H1 (cell line): ENCODE measurements around the gene CSF3R. TPM values are rescaled to one million over a fixed set of nuclear protein-coding genes. Genes with fewer than 3 reads are reported as not detected.
A peak's percentile ranks its signal among the peaks of the same experiment; 100 is the strongest.

Experiments
- CTCF ChIA-PET: fragments of 300-600 bp; sonication (Branson Sonifier 250); formaldehyde crosslinking; loops from one replicate; lab custom pipeline; 2021; ENCODE audit not compliant: partially characterized antibody; lab: Charles Lee
- POLR2A ChIA-PET: fragments of 300-600 bp; sonication (Branson Sonifier 250); formaldehyde crosslinking; loops from one replicate; lab custom pipeline; 2021; ENCODE audit warnings: inconsistent platforms; ENCODE audit not compliant: partially characterized antibody; lab: Charles Lee
- DNase-seq, 2 experiments: peaks; one replicate each; pipeline versions ENCODE4 v3.0.0 to v3.0.0-alpha.2; 2010 to 2022; ENCODE audit warnings: low spot score in 2 of 2, low read depth in 1 of 2, mixed read lengths in 1 of 2
- FAIRE-seq: peaks from 2 replicates; lab custom pipeline; 2011; peaks lifted over from hg19 to GRCh38; lab: Jason Lieb, UNC
- H2AFZ ChIP-seq: 2 replicates; pipeline ENCODE4 v1.8.1; 2012; ENCODE audit warnings: low read length, inconsistent platforms
- H2AK5ac ChIP-seq: 2 replicates; pipeline ENCODE4 v1.6.1; 2013; ENCODE audit warnings: low read depth, low read length
- H2BK120ac ChIP-seq: replicated peaks from 2 replicates; pipeline ENCODE3; 2013; ENCODE audit warnings: low read depth, low read length, inconsistent platforms
- H2BK12ac ChIP-seq: 2 replicates; pipeline ENCODE4 v1.6.1; 2013; ENCODE audit warnings: low read depth, low read length
- H2BK15ac ChIP-seq: 2 replicates; pipeline ENCODE4 v1.6.1; 2013; ENCODE audit warnings: low read length
- H2BK20ac ChIP-seq: 2 replicates; pipeline ENCODE4 v1.6.1; 2013; ENCODE audit warnings: low read length
- H2BK5ac ChIP-seq: 2 replicates; pipeline ENCODE4 v1.6.1; 2013; ENCODE audit warnings: low read depth, low read length
- H3K14ac ChIP-seq: 2 replicates; pipeline ENCODE4 v1.6.1; 2013; ENCODE audit warnings: inconsistent platforms; ENCODE audit not compliant: insufficient read length
- H3K18ac ChIP-seq: 2 replicates; pipeline ENCODE4 v1.6.1; 2013; ENCODE audit warnings: low read length; ENCODE audit errors: extremely low read depth
- H3K23ac ChIP-seq: 2 replicates; pipeline ENCODE4 v1.6.1; 2013; ENCODE audit warnings: inconsistent platforms; ENCODE audit not compliant: insufficient read length
- H3K23me2 ChIP-seq: 2 replicates; pipeline ENCODE4 v1.6.1; 2013; ENCODE audit warnings: low read depth, low read length
- H3K27ac ChIP-seq: 2 replicates; pipeline ENCODE4 v1.6.1; 2011; ENCODE audit warnings: low read depth, low read length, inconsistent platforms
- H3K27me3 ChIP-seq, 4 experiments: replicated peaks in 1 of 4; 1 replicate in 1 of 4; 2 replicates in 3 of 4; pipeline versions ENCODE4 v1.6.1 to v1.8.1; 2011 to 2013; ENCODE audit warnings: low read length in 3 of 4, mild to moderate bottlenecking in 3 of 4, inconsistent platforms in 2 of 4, mixed read lengths in 2 of 4, moderate library complexity in 1 of 4; ENCODE audit not compliant: control insufficient read depth in 3 of 4, insufficient read depth in 3 of 4; ENCODE audit errors: extremely low read depth in 1 of 4
- H3K36me3 ChIP-seq, 4 experiments: 2 replicates each; pipeline versions ENCODE4 v1.6.1 to v1.8.1; 2011 to 2013; ENCODE audit warnings: mild to moderate bottlenecking in 4 of 4, low read length in 3 of 4, moderate library complexity in 2 of 4, control low read depth in 1 of 4, inconsistent platforms in 1 of 4; ENCODE audit not compliant: insufficient read depth in 4 of 4, control insufficient read depth in 2 of 4
- H3K4ac ChIP-seq: replicated peaks from 2 replicates; pipeline ENCODE3; 2013; ENCODE audit warnings: low read length, low read depth, mixed read lengths, inconsistent platforms; ENCODE audit not compliant: insufficient read length
- H3K4me1 ChIP-seq, 4 experiments: replicated peaks in 1 of 4; 1 replicate in 1 of 4; 2 replicates in 3 of 4; pipeline versions ENCODE4 v1.6.1 to v1.8.1; 2011 to 2013; ENCODE audit warnings: low read length in 3 of 4, inconsistent platforms in 2 of 4, mixed read lengths in 1 of 4; ENCODE audit not compliant: insufficient read depth in 4 of 4, control insufficient read depth in 3 of 4
- H3K4me2 ChIP-seq, 2 experiments: 2 replicates each; pipeline versions ENCODE4 v1.6.1 to v1.8.1; 2011 to 2013; ENCODE audit warnings: low read depth in 2 of 2, low read length in 2 of 2, control low read depth in 1 of 2, inconsistent platforms in 1 of 2, mild to moderate bottlenecking in 1 of 2; ENCODE audit not compliant: insufficient read depth in 1 of 2
- H3K4me3 ChIP-seq, 4 experiments: fragments of 200-600, 300-600 bp in 1 of 4; sonication (generic), shearing (Covaris generic), sonication (Bioruptor Twin) in 1 of 4; 2 replicates each; pipeline versions ENCODE4 v1.5.1 to v1.8.1; 2011 to 2016; ENCODE audit warnings: low read length in 4 of 4, low read depth in 3 of 4, control low read depth in 2 of 4, inconsistent platforms in 2 of 4, mild to moderate bottlenecking in 2 of 4, mixed read lengths in 1 of 4, moderate library complexity in 1 of 4; ENCODE audit not compliant: insufficient read depth in 2 of 4; ENCODE audit errors: extremely low read depth in 1 of 4
- H3K56ac ChIP-seq: replicated peaks from 2 replicates; pipeline ENCODE3; 2013; ENCODE audit warnings: low read depth, mild to moderate bottlenecking, mixed read lengths, low read length, inconsistent platforms; ENCODE audit not compliant: insufficient read length
- H3K79me1 ChIP-seq: 2 replicates; pipeline ENCODE4 v1.6.1; 2013; ENCODE audit warnings: low read depth, low read length, control low read depth
- H3K79me2 ChIP-seq, 2 experiments: 2 replicates each; pipeline versions ENCODE4 v1.6.1 to v1.8.1; 2012 to 2013; ENCODE audit warnings: low read length in 2 of 2, mild to moderate bottlenecking in 2 of 2, inconsistent platforms in 1 of 2; ENCODE audit not compliant: insufficient read depth in 2 of 2, control insufficient read depth in 1 of 2
- H3K9ac ChIP-seq, 4 experiments: replicated peaks in 1 of 4; 1 replicate in 1 of 4; 2 replicates in 3 of 4; pipeline versions ENCODE4 v1.6.1 to v1.8.1; 2011 to 2013; ENCODE audit warnings: low read depth in 3 of 4, low read length in 3 of 4, control low read depth in 2 of 4, mild to moderate bottlenecking in 2 of 4, moderate library complexity in 2 of 4, inconsistent platforms in 1 of 4; ENCODE audit errors: extremely low read depth in 1 of 4
- H3K9me3 ChIP-seq, 2 experiments: 2 replicates each; pipeline versions ENCODE4 v1.6.1 to v1.8.1; 2012 to 2013; ENCODE audit warnings: mild to moderate bottlenecking in 2 of 2, moderate library complexity in 2 of 2, control low read depth in 1 of 2, inconsistent platforms in 1 of 2, low read depth in 1 of 2, low read length in 1 of 2, mixed read lengths in 1 of 2; ENCODE audit not compliant: insufficient read depth in 2 of 2
- H4K20me1 ChIP-seq, 2 experiments: replicated peaks in 1 of 2; 2 replicates each; pipeline versions ENCODE3 to v1.8.1; 2011 to 2013; ENCODE audit warnings: inconsistent platforms in 2 of 2, low read length in 2 of 2, mild to moderate bottlenecking in 1 of 2; ENCODE audit not compliant: insufficient read depth in 2 of 2, control insufficient read depth in 1 of 2
- H4K5ac ChIP-seq: 2 replicates; pipeline ENCODE4 v1.6.1; 2013; ENCODE audit warnings: low read length, low read depth, mixed read lengths, inconsistent platforms; ENCODE audit not compliant: insufficient read length
- H4K8ac ChIP-seq: 2 replicates; pipeline ENCODE4 v1.8.0; 2013; ENCODE audit warnings: mild to moderate bottlenecking, moderate library complexity, low read length, inconsistent platforms; ENCODE audit not compliant: insufficient read depth; ENCODE audit errors: extremely low read depth
- H4K91ac ChIP-seq: replicated peaks from 2 replicates; pipeline ENCODE3; 2013; ENCODE audit warnings: low read length, mixed read lengths, inconsistent platforms; ENCODE audit not compliant: insufficient read length
- CBX8 ChIP-seq: fragments of 300-800, 300-1000 bp; sonication (generic); IDR thresholded peaks from 2 replicates; pipeline ENCODE4 v1.7.1; 2016; ENCODE audit warnings: low read depth, low read length, borderline replicate concordance
- CHD1 ChIP-seq: IDR thresholded peaks from 2 replicates; pipeline ENCODE4 v1.6.1; 2012; ENCODE audit warnings: low read depth, low read length, improper control_type of control experiment
- CHD2 ChIP-seq: IDR thresholded peaks from 2 replicates; pipeline ENCODE4 v1.6.1; 2012; ENCODE audit warnings: low read length, improper control_type of control experiment
- EP300 ChIP-seq, 2 experiments: IDR thresholded peaks; 1 replicate in 1 of 2; 2 replicates in 1 of 2; pipeline ENCODE4 v1.6.1; 2011 to 2012; ENCODE audit warnings: low read depth in 2 of 2, low read length in 2 of 2, mild to moderate bottlenecking in 2 of 2, borderline replicate concordance in 1 of 2, inconsistent platforms in 1 of 2, moderate library complexity in 1 of 2
- FOSL1 ChIP-seq: IDR thresholded peaks from 2 replicates; pipeline ENCODE4 v1.6.1; 2011; ENCODE audit warnings: mild to moderate bottlenecking, low read depth, low read length, moderate library complexity; ENCODE audit not compliant: insufficient read depth
- KDM4A ChIP-seq: IDR thresholded peaks from one replicate; pipeline ENCODE4 v1.7.1; 2012; ENCODE audit warnings: low read depth, mild to moderate bottlenecking, moderate library complexity, low read length, inconsistent platforms; ENCODE audit not compliant: severe bottlenecking
- MAFK ChIP-seq: IDR thresholded peaks from 2 replicates; pipeline ENCODE4 v1.6.1; 2012; ENCODE audit warnings: low read depth, mild to moderate bottlenecking, improper control_type of control experiment, low read length
- POLR2A ChIP-seq, 2 experiments: IDR thresholded peaks; 1 replicate in 1 of 2; 2 replicates in 1 of 2; pipeline ENCODE4 v1.6.1; 2011; ENCODE audit warnings: low read depth in 2 of 2, low read length in 2 of 2, mild to moderate bottlenecking in 2 of 2; ENCODE audit errors: control extremely low read depth in 1 of 2
- RNF2 ChIP-seq: fragments of 200-900, 300-1000 bp; sonication (generic); IDR thresholded peaks from 2 replicates; pipeline ENCODE4 v1.7.1; 2016; ENCODE audit warnings: borderline replicate concordance, low read depth, mild to moderate bottlenecking, antibody characterized with exemption, low read length; ENCODE audit not compliant: poor library complexity, severe bottlenecking; ENCODE audit errors: missing control alignments
- SAP30 ChIP-seq: fragments of 300-600 bp; sonication (generic); IDR thresholded peaks from 2 replicates; pipeline ENCODE4 v1.7.1; 2012; ENCODE audit warnings: low read length, moderate library complexity, mild to moderate bottlenecking, inconsistent platforms; ENCODE audit not compliant: insufficient read depth, insufficient replicate concordance
- SIN3A ChIP-seq, 2 experiments: IDR thresholded peaks in 1 of 2; conservative IDR thresholded peaks in 1 of 2; 2 replicates each; pipeline ENCODE4 v1.6.1; 2011 to 2012; ENCODE audit warnings: low read length in 2 of 2, improper control_type of control experiment in 1 of 2, low read depth in 1 of 2, mild to moderate bottlenecking in 1 of 2
- WGBS, 2 experiments: shearing (Covaris generic) in 1 of 2; methylation state at CpG; one replicate each; pipeline versions ENCODE4 v1.1.6 to v1.1.7; 2013 to 2015; ENCODE audit warnings: low lambda C conversion rate in 2 of 2, mixed read lengths in 2 of 2, inconsistent platforms in 1 of 2, low coverage in 1 of 2, missing lambda C conversion rate in 1 of 2; ENCODE audit not compliant: insufficient replicate concordance in 2 of 2, insufficient coverage in 1 of 2, insufficient read length in 1 of 2; ENCODE audit errors: extremely low coverage in 1 of 2, missing lambda C conversion rate in 1 of 2; 5-methylcytosine and 5-hydroxymethylcytosine counted together
- polyA plus RNA-seq, 7 experiments: library from polyadenylated mRNA; depleted of rRNA in 3 of 7; stranded (reverse) in 5 of 7; unstranded in 2 of 7; fragments of >200 nt in 5 of 7; fragments of 200-250 nt in 2 of 7; gene quantifications; 1 replicate in 5 of 7; 2 replicates in 1 of 7; 4 replicates in 1 of 7; pipeline versions ENCODE4 v1.2.1 to v1.2.3, GENCODE V29; 2011 to 2013; ENCODE audit warnings: missing spikeins in 2 of 7, mixed read lengths in 2 of 7
- total RNA-seq: library from RNA; stranded (reverse); fragmentation: NEBNext Ultra II Directional; extraction: Animal tissue kit (Norgen Biotek cat#: 25700); gene quantifications from 2 replicates; pipeline ENCODE4 v1.2.1, GENCODE V29; 2021

The CSF3R gene
- total and polyA plus RNA-seq, 2 of the 8 experiments (the other 6 are each of a cell fraction or from before 2014, with no cell fraction given) = not detected

- H3K23ac ChIP-seq = no peak within 1 kb of the TSS
- H3K14ac ChIP-seq = no peak within 1 kb of the TSS
- H2BK20ac ChIP-seq = no peak within 1 kb of the TSS
- peaks cover 3 to 10% (median 7%) of the 10 kb centered on the region in 4 experiments; a peak in 7 of 8 replicates for H3K36me3 ChIP-seq
- H3K4me3 ChIP-seq = peak within 1 kb of the TSS; percentile 64 to 72 (median 70)
- H3K27me3 ChIP-seq = no peaks in the 10 kb centered on the region
- peak within 1 kb of the TSS; percentile 34; the same call in 1 of the 2 replicates for H3K18ac ChIP-seq
- 6% methylated on average over 46 of the region's 48 CpGs; no CpG with 5 or more reads in 1 of the 2 experiments for WGBS, 2 experiments
- ChIA-PET POLR2A (interaction anchor here (0.7 to 3.5 kb wide), 10 partner anchors 9 to 262 kb away, joined by 3 to 43 read pairs (median 4); partner anchors contain the start of gene MRPS15), CTCF (interaction anchor here (0.7 to 3.5 kb wide), 7 partner anchors 9 to 129 kb away, joined by 3 to 11 read pairs (median 3); partner anchors contain the start of gene LSM10)
- H3K4me1 ChIP-seq = no peaks in the 10 kb centered on the region; a peak in 1 of 7 replicates
- H4K20me1 ChIP-seq = peaks cover 0 to 1% of the 10 kb centered on the region in 2 experiments
- peak within 1 kb of the TSS in 3 of 4 experiments; percentile 65 to 81 (median 74); a peak in 6 of 7 replicates for H3K9ac ChIP-seq
- no peak within 1 kb of the TSS for H3K4ac ChIP-seq
- no peaks in the 10 kb centered on the region for H3K9me3 ChIP-seq
- peak within 1 kb of the TSS; percentile 87; the same call in 1 of the 2 replicates for H4K8ac ChIP-seq
- no peak within 1 kb of the TSS for H3K56ac ChIP-seq
- H4K91ac ChIP-seq = peak within 1 kb of the TSS; percentile 93
- H3K79me1 ChIP-seq = no peaks in the 10 kb centered on the region
- peak within 1 kb of the TSS; percentile 73 for H2AFZ ChIP-seq
- no peak within 1 kb of the TSS for H2AK5ac ChIP-seq
- peak; percentile 95 for FAIRE-seq
- peak within 1 kb of the TSS; percentile 75 to 82 for H3K4me2 ChIP-seq
- no peak within 1 kb of the TSS for H2BK15ac ChIP-seq
- H4K5ac ChIP-seq = peak within 1 kb of the TSS; percentile 79
- peak within 1 kb of the TSS; percentile 9; the same call in 1 of the 2 replicates for H2BK5ac ChIP-seq
- peak within 1 kb of the TSS; percentile 51 for H3K27ac ChIP-seq
- no peak within 1 kb of the TSS for H2BK120ac ChIP-seq
- H3K23me2 ChIP-seq = no peaks in the 10 kb centered on the region; the same call in 1 of the 2 replicates
- H2BK12ac ChIP-seq = no peak within 1 kb of the TSS
- H3K79me2 ChIP-seq = no peaks in the 10 kb centered on the region
- peak; percentile 87 to 94 for DNase-seq
- peak; percentile 48 for TF ChIP-seq KDM4A
- TF ChIP-seq POLR2A (IDR thresholded peaks at IDR 0.05; ENCODE audit: control extremely low read depth in 1 of 2, low read depth in 2 of 2, low read length in 2 of 2) = peak; percentile 31 to 88
- no peak for TF ChIP-seq RNF2
- no peak for TF ChIP-seq CBX8
- TF ChIP-seq CHD2 = peak; percentile 91
- no peak for TF ChIP-seq CHD1
- TF ChIP-seq MAFK = no peak
- no peak for TF ChIP-seq EP300 (IDR thresholded peaks at IDR 0.05; ENCODE audit: borderline replicate concordance in 1 of 2, low read depth in 2 of 2, low read length in 2 of 2)
- peak; percentile 52 for TF ChIP-seq SAP30
- TF ChIP-seq FOSL1 = no peak
- peak; percentile 86 to 98; a peak in 2 of 4 replicates for TF ChIP-seq SIN3A (conservative IDR thresholded peaks at IDR 0.05 in 1 of 2, IDR thresholded peaks at IDR 0.05 in 1 of 2; ENCODE audit: low read depth in 1 of 2, low read length in 2 of 2)
Measured at GRCh38 chr1:36450270-36450918, 32.3 kb downstream of the CSF3R start, which contains the start of gene OSCP1. TSS of gene OSCP1 (minus strand) at chr1:36450451. CDS start at chr1:36450369, 82 bp downstream.
